Measurements from ENCODE around the gene ZAR1L. TPM values are rescaled to one million over a fixed set of nuclear protein-coding genes. Genes with fewer than 3 reads are reported as not detected.

ZAR1L gene
- total RNA-seq, 2 donors from 2014 or later: not detected

DNA sequence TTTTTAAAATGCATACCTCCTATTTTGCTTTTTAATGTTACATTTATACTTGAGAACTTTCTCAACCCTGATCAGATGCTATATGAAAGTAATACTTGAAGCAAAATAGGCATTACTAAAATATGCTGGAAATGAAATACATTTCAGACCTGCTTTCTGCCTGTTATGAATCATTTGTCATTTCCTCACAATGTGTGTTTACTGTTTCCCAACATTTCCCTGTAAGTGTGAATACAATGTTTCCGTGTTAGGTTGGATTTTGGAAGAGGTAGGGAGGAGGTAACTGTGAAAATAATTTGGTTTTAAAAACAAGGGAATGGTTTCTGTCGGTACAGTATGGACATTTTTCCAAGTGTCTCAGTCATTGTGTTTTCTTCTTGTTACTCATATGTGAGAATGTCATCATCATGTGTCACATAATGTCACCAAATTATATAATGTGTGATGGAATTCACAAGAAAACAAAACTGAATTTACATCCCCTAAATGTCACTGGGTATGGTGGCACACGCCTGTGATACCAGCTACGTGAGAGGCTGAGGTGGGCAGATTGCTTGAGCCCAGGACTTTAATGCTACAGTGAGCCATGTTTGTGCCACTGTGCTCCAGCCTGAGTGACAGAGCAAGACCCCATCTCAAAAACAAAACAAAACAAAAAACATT lies 43.0 kb downstream of the ZAR1L start:
- Histone ChIP-seq H3K4me1 (no peaks in the 10 kb centered on the region), H3K36me3 (no peaks in the 10 kb centered on the region), H3K4me3 (no peak overlapping the region), H3K27ac (no peak overlapping the region), H3K27me3 (no peaks in the 10 kb centered on the region), H3K9me3 (no peaks in the 10 kb centered on the region), H3K9ac (ENCODE audit: low read depth in 2 of 2, low read length in 2 of 2) (no peak overlapping the region)
- intact Hi-C loops (cut with DNase I): no loop called here
- TF ChIP-seq, protein P1, sequence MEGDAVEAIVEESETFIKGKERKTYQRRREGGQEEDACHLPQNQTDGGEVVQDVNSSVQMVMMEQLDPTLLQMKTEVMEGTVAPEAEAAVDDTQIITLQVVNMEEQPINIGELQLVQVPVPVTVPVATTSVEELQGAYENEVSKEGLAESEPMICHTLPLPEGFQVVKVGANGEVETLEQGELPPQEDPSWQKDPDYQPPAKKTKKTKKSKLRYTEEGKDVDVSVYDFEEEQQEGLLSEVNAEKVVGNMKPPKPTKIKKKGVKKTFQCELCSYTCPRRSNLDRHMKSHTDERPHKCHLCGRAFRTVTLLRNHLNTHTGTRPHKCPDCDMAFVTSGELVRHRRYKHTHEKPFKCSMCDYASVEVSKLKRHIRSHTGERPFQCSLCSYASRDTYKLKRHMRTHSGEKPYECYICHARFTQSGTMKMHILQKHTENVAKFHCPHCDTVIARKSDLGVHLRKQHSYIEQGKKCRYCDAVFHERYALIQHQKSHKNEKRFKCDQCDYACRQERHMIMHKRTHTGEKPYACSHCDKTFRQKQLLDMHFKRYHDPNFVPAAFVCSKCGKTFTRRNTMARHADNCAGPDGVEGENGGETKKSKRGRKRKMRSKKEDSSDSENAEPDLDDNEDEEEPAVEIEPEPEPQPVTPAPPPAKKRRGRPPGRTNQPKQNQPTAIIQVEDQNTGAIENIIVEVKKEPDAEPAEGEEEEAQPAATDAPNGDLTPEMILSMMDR (IDR thresholded peaks at IDR 0.05): no peak
- DNase-seq: no peak

DNA sequence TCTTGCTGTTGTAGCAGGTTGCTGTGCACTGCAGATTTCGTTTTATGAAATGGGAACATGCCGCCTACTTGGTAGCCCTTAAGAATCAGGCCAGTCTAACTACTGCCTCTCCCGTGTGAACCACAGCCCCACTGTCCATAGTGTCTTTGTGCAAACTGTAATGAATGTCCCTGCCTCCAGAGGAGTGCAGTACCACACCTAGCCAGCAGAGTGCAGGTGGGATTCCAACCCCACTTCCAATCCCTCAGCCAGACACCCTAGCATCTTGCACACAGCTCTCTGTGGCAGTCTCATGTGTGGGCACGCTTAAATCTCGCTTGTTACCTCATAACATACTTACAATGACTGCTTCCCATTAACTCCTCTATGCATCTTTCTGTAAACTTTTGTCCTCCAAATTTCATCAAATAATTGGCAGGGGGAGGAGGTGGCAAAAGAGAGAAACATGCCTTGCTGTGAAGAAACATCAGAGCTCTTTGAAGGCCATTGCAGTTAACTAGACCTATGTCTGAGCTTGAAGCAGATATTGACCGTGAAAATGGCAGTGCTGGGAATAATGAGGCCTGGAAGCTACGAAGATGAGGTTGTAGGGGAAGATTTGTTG lies 47.2 kb downstream of the ZAR1L start:
- H3K9ac ChIP-seq (ENCODE audit: low read depth in 2 of 2, low read length in 2 of 2): no peak overlapping the region
- H3K4me3 ChIP-seq: no peak overlapping the region
- H3K27me3 ChIP-seq: no peaks in the 10 kb centered on the region
- no peaks in the 10 kb centered on the region for H3K9me3 ChIP-seq
- H3K36me3 ChIP-seq: no peaks in the 10 kb centered on the region
- intact Hi-C loops (cut with DNase I): no loop called here
- H3K27ac ChIP-seq: no peak overlapping the region
- peak; percentile 60 for DNase-seq
- no peaks in the 10 kb centered on the region for H3K4me1 ChIP-seq
- TF ChIP-seq, protein P1 (IDR thresholded peaks at IDR 0.05): peak; percentile 79

DNA sequence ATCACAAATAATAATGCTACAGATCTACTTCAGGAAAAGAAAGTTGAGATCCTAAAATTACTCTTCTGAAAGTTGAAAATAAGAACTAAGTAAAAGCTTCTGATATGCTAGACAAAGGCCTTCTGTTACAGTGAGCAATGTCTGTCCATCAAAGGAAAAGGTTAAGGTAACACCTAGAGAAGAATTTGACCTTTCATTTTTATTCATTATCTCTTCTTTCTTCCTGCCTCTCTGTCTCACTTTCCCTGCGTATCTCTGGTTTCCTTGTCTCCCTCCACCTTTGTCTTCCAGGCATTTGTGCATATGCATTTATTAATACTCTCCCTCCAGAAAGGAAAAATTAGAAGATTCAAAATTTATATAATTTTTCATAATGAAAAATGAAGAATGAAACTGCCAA lies 49.0 kb downstream of the ZAR1L start:
- Histone ChIP-seq H3K27me3 (no peaks in the 10 kb centered on the region), H3K36me3 (no peaks in the 10 kb centered on the region), H3K4me1 (no peaks in the 10 kb centered on the region), H3K27ac (no peak overlapping the region), H3K4me3 (no peak overlapping the region), H3K9ac (ENCODE audit: low read depth in 2 of 2, low read length in 2 of 2) (no peak overlapping the region), H3K9me3 (no peaks in the 10 kb centered on the region)
- no peak for DNase-seq
- TF ChIP-seq, protein P1 (IDR thresholded peaks at IDR 0.05): no peak
- intact Hi-C loops (cut with DNase I): no loop called here

DNA sequence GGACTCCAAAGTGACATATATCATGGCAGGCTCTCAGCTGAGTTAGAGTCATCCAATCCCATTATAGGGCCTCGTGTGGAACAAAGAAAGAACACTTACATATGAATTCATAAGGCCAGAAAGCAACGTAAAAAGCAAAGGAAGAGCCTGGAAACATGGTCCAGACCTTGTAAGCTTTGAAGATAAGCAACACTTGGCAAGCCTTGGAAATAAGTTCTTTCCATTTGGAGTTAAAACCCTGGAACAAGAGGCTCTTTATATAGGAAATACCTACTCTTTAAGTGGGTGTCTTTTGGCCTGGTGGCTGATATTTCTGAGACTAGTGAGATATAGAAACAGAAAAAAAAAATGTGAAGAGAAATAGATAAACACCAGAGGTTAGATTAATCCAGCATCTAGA lies 49.4 kb downstream of the ZAR1L start:
- H3K9me3 ChIP-seq: no peaks in the 10 kb centered on the region
- no peaks in the 10 kb centered on the region for H3K4me1 ChIP-seq
- no peak overlapping the region for H3K4me3 ChIP-seq
- TF ChIP-seq, protein P1 (IDR thresholded peaks at IDR 0.05): no peak
- intact Hi-C loops (cut with DNase I): no loop called here
- no peak for DNase-seq
- no peaks in the 10 kb centered on the region for H3K36me3 ChIP-seq
- H3K9ac ChIP-seq (ENCODE audit: low read depth in 2 of 2, low read length in 2 of 2): no peak overlapping the region
- no peaks in the 10 kb centered on the region for H3K27me3 ChIP-seq
- H3K27ac ChIP-seq: no peak overlapping the region

DNA sequence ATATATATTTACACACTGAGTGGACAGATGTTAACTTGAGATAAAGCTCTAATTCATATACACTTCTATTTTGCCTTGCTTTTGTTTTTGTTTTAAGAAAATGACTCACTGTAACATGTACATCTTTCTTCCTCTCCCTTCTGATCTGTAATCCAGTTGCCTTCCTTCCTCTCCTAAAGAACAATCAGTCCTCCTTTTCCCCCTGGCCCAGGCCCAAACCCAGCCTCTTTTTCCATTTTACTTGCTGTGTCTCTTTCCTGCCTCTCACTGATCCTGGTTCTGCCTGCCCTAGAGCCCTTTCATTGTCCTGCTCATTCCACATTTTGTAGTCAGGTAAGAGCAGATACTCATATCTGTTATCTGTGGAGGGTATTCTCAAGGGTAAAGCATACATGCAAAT lies 50.8 kb downstream of the ZAR1L start:
- TF ChIP-seq, protein P1 (IDR thresholded peaks at IDR 0.05): no peak
- Histone ChIP-seq H3K4me3 (no peak overlapping the region), H3K9me3 (no peaks in the 10 kb centered on the region), H3K27ac (no peak overlapping the region), H3K27me3 (no peaks in the 10 kb centered on the region), H3K9ac (ENCODE audit: low read depth in 2 of 2, low read length in 2 of 2) (no peak overlapping the region), H3K4me1 (no peaks in the 10 kb centered on the region), H3K36me3 (no peaks in the 10 kb centered on the region)
- intact Hi-C loops (cut with DNase I): no loop called here
- no peak for DNase-seq

Measured in colonic mucosa (tissue), 4 donors.